Prostate gland (tissue), 2 donors: ENCODE data around the gene C5orf15.

ENCODE experiments used
- POLR2A ChIP-seq: fragments of 450-650 bp; IDR thresholded peaks from one replicate; pipeline ENCODE4 v1.6.1; 2016; ENCODE audit warnings: antibody characterized with exemption, mild to moderate bottlenecking
- POLR2AphosphoS5 ChIP-seq: sonication (generic); formaldehyde crosslinking; IDR thresholded peaks from one replicate; pipeline ENCODE4 v1.6.1; 2017; ENCODE audit warnings: antibody characterized with exemption
- TF ChIP-seq, protein P1 (sequence below), 4 experiments: fragments of 200-600 bp in 2 of 4; fragments of 450-650 bp in 2 of 4; sonication (generic) in 2 of 4; IDR thresholded peaks; 1 replicate in 3 of 4; 2 replicates in 1 of 4; pipeline ENCODE4 v1.5.1; 2016 to 2019; ENCODE audit warnings: antibody characterized with exemption in 4 of 4, mild to moderate bottlenecking in 2 of 4, moderate library complexity in 2 of 4

DNA sequence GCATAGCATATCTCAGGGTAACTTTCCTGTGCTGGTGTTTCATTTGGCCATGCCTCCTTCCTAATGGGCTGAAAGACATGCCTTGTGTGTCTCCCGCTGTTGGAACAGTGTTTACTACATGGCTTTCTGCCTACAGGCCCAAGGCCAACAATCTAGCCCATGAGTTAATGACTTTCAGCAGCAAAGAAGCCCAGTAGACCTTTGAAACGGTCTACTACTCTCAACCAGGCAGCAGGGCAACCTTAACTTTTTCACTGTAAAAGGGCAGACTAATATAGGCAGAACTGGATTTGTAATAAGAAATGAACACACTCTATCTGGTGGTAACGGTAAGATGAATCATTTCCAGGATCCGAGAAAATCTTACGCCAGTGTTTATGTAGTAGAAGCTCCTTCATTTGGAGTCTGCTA, 21.0 kb downstream of the C5orf15 start:
- TF ChIP-seq, protein P1, sequence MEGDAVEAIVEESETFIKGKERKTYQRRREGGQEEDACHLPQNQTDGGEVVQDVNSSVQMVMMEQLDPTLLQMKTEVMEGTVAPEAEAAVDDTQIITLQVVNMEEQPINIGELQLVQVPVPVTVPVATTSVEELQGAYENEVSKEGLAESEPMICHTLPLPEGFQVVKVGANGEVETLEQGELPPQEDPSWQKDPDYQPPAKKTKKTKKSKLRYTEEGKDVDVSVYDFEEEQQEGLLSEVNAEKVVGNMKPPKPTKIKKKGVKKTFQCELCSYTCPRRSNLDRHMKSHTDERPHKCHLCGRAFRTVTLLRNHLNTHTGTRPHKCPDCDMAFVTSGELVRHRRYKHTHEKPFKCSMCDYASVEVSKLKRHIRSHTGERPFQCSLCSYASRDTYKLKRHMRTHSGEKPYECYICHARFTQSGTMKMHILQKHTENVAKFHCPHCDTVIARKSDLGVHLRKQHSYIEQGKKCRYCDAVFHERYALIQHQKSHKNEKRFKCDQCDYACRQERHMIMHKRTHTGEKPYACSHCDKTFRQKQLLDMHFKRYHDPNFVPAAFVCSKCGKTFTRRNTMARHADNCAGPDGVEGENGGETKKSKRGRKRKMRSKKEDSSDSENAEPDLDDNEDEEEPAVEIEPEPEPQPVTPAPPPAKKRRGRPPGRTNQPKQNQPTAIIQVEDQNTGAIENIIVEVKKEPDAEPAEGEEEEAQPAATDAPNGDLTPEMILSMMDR (IDR thresholded peaks at IDR 0.05), result no peak
- no peak for TF ChIP-seq POLR2A
- no peak for TF ChIP-seq POLR2AphosphoS5
